Prostate gland (tissue), 2 donors: ENCODE measurements around the gene DPEP2.

Experiments used
- POLR2A ChIP-seq: fragments of 450-650 bp; IDR thresholded peaks from one replicate; pipeline ENCODE4 v1.6.1; 2016; ENCODE audit warnings: antibody characterized with exemption, mild to moderate bottlenecking
- TF ChIP-seq, protein P1 (sequence below), 4 experiments: fragments of 200-600 bp in 2 of 4; fragments of 450-650 bp in 2 of 4; sonication (generic) in 2 of 4; IDR thresholded peaks; 1 replicate in 3 of 4; 2 replicates in 1 of 4; pipeline ENCODE4 v1.5.1; 2016 to 2019; ENCODE audit warnings: antibody characterized with exemption in 4 of 4, mild to moderate bottlenecking in 2 of 4, moderate library complexity in 2 of 4

DNA sequence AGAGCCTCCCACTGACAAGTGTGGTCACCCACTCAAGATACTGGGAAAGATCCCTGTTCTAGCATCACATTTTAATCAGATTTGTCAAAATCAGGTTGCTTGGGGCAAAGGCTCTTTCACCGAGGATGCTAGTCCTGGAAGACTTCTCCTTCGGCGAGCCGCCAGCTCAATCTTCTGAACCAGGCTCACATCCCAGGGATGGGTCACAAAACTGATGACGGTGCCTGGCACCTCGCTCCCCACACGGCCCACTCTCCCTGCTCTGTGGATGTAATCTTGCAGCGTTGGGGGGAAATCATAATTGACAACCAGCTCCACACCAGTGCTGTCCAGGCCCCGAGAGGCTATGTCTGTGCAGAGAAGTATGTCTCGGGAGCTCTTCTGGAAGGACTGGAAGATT is 22.2 kb upstream of the DPEP2 start:
- TF ChIP-seq, protein P1, sequence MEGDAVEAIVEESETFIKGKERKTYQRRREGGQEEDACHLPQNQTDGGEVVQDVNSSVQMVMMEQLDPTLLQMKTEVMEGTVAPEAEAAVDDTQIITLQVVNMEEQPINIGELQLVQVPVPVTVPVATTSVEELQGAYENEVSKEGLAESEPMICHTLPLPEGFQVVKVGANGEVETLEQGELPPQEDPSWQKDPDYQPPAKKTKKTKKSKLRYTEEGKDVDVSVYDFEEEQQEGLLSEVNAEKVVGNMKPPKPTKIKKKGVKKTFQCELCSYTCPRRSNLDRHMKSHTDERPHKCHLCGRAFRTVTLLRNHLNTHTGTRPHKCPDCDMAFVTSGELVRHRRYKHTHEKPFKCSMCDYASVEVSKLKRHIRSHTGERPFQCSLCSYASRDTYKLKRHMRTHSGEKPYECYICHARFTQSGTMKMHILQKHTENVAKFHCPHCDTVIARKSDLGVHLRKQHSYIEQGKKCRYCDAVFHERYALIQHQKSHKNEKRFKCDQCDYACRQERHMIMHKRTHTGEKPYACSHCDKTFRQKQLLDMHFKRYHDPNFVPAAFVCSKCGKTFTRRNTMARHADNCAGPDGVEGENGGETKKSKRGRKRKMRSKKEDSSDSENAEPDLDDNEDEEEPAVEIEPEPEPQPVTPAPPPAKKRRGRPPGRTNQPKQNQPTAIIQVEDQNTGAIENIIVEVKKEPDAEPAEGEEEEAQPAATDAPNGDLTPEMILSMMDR (IDR thresholded peaks at IDR 0.05), result no peak
- no peak for TF ChIP-seq POLR2A
